HG03097 (cell line): Measurements from ENCODE around the gene MLLT3.
"Not testable (repeated sequence)": the region's sequence is repeated elsewhere in the genome, so short reads cannot be mapped to it uniquely, and the experiment has no call there.

Source experiments
- ATAC-seq: cut with Tn5 transposase; IDR thresholded peaks from one replicate; pipeline ENCODE4 v1.9.1; 2021; ENCODE audit not compliant: unreplicated experiment, low FRiP score

The MLLT3 gene

DNA sequence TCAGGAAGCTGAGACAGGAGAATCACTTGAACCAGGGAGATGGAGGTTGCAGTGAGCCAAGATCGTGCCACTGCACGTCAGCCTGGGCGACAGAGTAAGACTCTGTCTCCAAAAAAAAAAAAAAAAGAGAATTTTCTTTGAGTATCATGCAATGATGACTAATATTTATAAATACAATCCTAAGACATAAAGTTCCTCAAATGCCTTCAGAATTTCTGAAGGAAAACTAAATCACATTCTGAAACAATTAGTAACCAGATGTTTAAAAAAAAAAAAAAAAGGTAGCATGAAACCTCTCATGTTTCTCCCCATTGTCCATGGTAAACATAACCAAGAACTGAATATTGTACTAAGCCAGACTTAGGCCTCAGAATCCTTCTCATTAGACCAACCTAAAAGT is 23.1 kb downstream of the MLLT3 start:
- ATAC-seq: no peak

DNA sequence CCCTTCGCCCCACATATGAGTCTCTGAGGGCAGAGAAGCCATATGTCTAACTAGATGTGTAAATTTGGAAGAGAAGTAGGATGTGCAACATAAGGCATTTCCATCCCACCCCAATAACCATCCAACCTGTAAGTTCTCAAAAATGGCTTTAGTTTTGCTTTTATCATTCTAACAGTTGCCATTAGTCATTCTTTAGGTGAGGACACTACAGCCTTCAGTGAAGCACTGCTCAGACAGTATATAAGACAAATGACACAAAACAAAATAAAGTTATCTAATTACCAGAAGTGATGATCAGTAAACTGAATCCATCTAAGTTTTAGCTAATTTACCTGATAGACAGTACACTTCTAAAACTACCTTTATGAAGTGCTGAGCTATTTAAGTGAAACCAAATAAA is 23.9 kb downstream of the MLLT3 start:
- no peak for ATAC-seq

DNA sequence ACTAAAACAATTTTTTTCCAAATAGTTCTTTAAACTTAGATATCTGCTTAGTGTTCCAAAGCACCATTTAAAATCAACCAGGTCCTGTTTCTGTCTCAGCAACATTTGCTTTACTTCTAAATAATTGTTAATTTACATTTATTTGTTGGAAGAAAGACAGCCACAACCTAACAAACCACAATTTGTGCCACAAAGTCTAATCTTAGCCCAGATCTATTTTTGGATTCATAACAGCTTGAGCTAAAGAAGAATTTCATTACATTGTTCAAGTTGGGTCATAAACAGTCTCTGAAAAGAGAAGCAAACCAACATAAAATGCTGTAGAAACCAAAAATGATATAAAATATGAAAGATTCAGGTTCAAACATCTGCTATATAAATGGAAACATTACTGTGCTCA is 24.4 kb downstream of the MLLT3 start:
- no peak for ATAC-seq

DNA sequence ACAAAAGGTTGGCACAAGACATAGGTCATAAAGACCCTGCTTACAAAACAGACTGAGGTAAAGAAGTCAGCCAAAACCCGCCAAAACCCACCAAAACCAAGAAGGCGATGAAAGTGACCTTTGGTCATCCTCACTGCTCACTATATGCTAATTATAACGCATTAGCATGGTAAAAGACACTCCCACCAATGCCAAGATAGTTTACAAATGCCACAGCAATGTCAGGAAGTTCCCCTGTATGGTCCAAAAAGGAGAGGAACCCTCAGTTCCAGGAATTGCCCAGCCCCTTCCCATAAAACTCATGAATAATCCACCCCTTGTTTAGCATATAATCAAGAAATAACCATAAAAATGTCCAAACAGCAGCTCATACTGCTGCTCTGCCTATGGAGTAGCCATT is 27.7 kb downstream of the MLLT3 start:
- no peak for ATAC-seq

DNA sequence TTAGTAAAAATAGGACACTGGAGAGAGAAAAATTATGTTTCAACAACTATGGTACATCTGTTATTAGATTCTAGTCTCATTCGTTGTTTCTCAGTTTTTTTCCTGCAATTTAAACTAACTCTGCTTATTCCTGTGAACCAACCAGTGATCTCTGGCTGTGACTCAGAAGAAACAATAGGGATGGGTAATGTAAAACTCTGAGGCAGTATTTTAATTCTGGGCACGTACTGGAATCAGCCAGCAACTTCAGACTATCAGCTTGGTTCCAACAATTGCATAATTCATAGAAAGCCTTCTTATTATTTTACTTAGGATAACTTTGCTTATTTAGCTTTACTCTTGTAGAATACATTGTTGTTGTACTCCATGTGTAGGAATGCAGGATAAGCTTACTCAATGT is 28.8 kb downstream of the MLLT3 start:
- no peak for ATAC-seq

DNA sequence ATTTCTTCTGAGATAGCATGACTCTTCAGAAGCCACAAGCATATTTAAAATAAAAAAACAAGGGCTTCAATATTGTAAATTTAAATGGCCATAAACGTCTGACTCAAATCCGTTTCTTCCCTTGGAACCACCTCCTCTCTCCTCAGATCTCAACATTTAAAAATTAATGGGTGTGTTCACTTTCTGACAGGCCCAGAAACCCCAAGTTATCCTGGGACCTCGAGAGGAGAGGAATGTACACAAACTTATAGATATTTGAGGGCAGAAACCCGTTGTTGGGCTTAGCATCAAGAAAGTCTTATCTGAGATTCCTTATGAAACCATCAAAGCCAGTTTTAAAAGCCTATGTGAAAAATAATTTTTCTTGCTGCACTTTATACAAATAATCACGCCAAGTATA is 29.2 kb downstream of the MLLT3 start:
- ATAC-seq: no peak

DNA sequence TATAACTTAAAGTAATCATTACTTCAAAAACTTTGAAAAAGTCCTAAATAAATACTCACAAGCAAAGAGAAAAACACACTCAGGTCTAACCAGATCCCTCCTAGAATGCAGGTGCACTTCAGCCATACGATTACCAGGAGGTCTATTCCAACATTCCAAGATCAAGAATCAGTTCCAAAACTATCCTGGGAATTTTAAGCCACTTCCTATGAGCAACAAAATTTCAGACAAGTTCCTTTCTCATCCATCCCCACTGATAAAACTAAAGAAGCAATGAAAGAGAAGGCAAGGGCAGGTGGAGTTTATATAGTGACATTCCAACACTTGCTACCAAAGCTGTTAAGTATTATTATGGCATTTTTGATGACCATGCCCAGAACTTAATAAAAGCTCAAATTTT is 29.6 kb downstream of the MLLT3 start:
- no peak for ATAC-seq

DNA sequence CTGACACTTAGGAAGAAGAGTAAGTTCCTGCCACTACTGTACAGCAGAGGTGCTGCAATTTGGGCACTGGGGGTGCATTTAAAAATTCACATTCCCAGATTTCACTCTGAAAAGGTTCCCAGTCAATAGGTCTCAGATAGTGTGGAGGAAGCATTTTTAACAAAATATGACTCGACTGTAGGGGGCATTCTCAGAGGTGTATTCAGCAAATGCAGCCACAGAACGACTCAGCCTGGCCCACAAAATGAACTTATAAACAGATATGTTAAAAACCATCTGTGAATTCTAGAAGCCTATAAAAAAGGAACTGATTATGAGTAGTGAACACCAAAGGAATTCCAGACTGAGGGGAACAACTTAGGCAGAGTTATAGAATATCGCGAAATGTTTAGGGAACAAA is 31.1 kb downstream of the MLLT3 start:
- ATAC-seq: no peak

DNA sequence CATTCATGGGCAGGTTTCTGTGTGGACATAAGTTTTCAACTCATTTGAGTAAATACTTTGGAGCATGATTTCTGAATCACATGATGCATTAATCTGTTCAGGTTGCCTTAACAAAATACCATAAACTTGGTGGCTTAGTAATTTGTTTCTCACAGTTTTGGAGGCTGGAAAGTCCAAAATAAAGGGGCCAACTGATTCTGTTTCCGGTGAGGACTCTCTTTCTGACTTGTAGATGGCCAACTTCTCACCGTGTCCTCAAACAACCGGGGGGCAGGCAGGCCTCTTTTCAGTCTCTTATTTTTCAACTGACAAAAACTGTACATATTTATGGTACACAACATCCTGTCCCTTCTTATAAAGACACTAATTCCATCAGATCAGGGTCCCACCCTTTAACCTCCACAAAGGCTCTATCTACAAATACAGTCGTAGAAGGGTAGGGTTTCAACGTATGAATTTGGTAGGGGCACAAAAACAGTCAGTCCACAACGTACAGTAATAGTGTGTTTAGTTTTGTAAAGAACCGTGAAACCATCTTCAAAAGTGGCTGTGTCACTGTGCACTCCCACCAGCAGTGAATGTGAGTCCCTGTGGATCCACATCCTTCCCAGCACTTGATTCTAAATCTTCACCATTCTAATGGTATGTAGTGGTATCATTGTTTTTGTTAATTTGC is 37.2 kb downstream of the MLLT3 start:
- ATAC-seq: no peak

DNA sequence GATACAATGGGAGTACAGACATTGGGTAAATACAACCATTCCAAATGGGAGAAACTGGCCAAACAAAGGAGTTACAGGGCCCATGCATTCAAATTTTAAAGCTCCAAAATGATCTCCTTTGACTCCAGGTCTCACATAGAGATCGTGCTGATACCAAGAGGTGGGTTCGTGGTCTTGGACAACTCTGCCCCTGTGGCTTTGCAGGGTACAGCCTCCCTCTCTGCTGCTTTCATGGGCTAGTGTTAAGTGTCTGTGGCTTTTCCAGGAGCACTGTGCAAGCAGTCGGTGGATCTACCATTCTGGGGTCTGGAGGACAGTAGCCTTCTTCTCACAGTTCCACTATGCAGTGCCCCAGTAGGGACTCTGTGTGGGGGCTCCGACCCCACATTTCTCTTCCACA is 39.2 kb downstream of the MLLT3 start:
- ATAC-seq: not testable (repeated sequence)

DNA sequence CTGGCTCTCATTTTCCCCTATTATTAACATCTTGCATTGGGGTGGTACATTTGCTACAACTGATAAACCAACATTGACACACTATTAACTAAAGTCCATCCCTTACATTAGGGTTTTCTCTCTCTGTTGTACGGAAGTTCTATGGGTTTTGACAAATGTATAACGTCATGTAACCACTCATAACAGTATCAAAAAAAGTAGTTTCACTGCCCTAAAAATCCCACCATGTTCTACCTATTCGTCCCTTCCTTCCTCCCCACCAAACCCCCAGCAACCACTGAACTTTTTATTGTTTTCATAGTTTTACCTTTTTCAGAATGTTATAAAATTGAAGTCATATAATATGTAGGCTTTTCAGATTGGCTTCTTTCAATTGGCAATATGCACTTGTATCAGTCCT is 40.1 kb downstream of the MLLT3 start:
- ATAC-seq: no peak

DNA sequence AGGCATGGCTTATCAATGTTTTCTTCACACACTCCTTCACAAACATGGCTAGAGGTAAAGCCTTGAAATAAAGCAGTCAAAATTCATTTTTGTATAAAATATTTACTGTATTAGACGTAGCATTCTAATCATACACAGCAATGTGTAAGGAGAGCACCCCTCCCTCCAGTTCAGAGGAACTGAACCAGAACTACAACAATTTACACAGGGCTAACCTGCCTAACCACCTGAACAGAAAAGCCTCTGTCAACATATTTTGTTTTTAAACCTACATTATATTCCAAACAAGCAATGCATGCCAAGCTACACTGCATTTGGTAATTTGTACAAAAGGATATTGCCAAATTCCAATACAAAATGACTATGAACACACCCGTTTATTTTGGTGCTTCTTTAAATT is 41.6 kb downstream of the MLLT3 start:
- no peak for ATAC-seq

DNA sequence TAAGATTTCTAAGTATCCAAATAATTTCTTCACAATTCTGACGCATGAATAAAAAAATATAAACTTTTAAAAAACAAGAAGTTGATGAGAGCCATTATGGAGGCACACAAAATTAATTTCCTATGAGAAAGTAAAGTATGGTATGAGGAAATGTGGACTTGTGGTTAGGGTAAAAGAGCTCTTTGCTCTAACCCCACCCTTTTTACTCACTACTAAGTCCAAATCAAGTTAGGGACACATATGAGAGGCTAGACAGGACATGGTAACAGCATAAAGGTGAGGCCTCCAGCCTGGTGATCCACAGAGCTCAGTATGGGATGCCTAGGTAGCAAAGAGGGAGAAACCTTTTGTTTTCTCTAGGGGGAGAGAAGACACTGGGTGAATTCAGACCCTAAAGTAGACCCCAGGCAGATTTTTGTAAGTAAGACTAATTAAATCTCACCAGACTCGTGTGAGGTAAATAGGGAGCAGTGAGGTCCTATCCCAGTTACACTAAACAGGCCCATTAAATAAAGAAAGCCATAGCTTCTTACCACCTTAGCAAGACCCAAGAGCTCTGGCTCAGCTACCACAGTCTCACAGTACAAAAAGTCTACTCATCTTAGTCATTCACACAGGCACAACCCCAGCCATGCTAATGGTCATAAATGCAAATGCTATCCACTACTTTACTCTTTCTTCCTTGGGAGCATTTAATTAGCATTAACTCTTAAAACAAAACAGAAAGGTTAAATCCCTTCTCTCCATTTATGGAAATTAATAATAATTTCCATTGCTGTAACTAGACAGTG is 42.6 kb downstream of the MLLT3 start:
- no peak for ATAC-seq

DNA sequence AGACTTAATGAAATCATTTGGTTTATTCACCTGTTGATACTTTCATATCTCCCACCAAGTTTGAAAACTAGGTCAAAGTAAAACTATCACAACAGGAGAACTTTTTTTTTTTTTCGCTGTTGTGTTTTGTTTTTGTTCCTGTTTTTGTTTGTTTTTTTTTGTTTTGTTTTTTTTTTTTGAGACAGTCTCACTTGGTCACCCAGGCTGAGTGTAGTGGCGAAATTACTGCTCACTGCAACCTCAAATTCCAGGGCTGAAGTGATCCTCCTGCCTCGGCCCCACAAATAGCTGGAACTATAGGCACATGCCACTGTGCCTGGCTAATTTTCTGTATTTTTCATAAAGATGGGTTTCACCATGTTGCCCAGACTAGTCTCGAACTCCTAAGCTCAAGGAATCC is 49.3 kb downstream of the MLLT3 start:
- no peak for ATAC-seq

DNA sequence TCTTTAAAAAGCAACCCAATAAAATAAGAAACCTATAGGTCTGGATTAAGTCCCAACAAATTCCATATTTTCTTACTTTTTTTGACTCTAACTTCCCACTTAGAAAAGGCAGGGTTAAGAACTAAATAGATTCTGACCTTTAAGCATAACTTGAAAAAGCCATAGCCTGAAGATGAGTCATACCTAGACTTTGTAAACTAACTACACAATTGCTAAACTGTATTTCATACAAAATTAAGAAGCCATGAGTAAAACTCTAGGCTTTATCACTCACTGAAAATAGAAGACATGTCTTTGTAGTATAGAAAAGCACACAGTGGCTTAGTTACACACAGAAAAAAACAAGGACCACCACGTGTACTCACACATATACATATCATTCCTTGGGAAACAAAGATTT is 51.5 kb downstream of the MLLT3 start:
- ATAC-seq: no peak

DNA sequence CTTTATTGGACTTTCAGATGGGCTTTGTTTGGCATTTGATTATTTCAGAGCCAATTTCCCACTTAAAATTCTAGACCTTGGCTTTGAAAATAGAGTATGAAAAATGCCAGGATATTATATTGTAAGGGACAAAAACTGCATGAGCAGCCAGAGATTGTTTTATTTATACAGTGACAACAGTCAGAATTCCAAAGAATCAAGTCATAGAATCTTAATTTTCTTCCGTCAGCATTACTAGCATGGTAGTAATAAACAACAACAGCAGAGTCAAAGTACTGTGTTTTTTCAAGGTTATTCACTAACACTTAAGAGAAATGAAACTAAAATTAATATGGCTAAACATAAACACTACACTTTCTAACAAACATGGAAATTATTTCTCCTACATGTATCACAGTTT is 52.2 kb downstream of the MLLT3 start:
- ATAC-seq: no peak

DNA sequence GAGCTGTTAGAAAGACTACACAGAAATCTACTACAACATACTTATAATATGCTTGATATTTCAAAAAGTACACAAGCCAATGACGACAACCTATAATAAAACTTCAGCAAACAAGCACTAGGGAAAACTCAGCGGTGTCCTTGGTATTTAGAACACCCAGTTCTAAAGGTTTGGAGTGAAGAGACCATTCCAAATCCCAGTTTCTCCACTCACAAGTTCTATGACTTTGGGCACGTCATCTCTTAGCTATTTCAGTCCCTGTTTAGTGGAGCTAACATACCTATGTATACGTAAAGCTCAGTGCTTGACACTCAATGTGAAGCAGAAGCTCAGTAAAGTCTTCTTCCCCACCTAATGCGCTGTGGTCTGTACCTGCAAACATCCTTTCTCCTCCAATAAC is 52.8 kb downstream of the MLLT3 start:
- no peak for ATAC-seq

DNA sequence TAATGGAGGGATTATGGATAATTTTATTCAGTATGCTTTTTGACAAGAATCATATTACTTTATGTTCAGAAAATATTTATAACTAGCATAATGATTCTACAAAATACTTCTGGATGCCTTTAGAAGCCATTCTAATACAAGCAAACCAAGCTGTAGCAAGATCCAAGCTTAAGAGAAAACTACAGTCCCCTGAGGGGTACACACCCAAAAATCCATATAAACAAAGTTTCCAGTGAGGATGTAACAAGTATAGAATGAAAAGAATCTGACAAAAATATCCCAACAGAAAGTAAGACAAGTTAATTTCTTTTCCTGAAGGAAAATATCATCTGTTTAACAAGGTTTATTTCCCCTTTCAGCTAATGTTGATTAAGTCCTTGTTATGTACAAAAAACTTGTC is 53.9 kb downstream of the MLLT3 start:
- no peak for ATAC-seq

DNA sequence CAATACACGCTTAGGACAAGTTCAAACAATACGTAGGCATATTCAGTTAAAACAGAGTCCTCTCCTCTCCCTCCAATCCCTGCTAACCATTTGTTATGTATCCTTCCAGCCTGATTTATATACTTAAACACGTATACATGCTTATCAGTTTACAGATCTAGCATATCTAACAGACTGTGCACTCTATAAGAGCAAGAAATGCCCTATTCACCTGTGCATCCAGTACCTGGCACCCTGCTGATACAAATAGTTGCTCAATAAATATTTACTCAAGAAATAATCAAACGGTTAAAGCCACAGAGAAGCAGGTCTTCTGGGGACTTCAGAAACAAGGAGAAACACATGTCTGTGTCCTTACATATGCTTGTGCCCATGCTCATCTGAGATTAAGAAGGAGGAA is 55.9 kb downstream of the MLLT3 start:
- ATAC-seq: no peak

DNA sequence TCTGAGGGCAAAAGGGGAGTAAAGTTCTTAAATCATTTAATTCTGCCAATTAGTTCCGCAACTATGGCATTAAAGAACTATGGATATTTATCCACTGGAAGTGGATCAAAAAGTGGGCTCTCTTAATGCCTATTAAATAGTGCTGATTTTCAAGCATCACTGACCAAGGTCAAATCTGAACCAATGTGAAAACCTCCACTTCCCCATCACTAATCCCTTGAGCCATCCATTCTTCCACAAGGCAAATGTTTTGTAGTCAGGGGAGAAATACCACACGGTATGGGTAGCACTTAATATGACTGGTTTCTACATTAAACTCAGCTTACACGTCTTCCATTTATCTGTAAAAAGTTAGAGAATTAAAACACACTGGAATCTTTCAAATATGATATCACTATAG is 57.6 kb downstream of the MLLT3 start:
- ATAC-seq: no peak

DNA sequence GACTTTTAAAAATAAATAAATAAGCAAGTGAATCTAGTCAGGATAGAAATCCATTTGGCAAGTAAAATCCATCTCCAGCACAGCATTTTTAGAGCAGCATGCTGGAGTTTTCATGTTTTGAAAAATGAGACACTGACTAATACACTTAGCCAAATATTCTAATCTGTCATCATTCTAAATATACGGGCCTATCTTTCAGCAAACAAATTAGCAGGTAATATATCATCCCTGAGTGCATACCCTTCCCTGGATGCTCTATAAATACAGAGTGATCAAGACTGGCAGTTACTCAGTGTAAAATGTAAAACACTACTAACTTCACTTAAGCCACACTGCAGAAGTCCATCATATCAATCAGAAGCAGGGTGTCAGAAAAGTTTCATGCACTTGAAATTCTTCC is 58.4 kb downstream of the MLLT3 start:
- no peak for ATAC-seq

DNA sequence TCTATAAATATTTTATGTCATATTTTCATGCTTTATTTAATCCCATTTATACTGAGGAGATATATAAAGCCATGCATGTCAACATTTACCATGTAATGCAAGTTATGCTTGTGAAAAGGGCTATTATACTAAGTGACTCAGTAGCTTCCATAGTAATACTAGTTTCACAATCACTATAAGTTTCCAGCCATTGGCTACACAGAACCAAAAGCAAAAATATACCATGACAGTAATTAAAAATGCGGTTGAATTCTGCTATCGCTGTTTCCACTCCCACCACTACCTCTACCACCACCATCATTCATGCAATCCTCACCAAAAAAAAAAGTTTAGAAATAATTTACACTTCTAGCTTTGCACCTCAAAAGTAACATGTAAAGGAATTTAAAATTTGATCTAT is 60.2 kb downstream of the MLLT3 start:
- ATAC-seq: no peak
